ENCODE data around the gene LCE1D. TPM values are rescaled to one million over a fixed set of nuclear protein-coding genes. Genes with fewer than 3 reads are reported as not detected.

The LCE1D gene
- total RNA-seq, 6 donors from 2014 or later, result not detected

GRCh38 chr1:152842556-152842955, 46.0 kb downstream of the LCE1D start, which contains the start of gene LCE6A:
Gene LCE6A, plus strand, starts transcription at chr1:152842856. Its CDS starts 665 bp downstream, at chr1:152843521.
- no peak for ATAC-seq (ENCODE audit: low FRiP score in 2 of 2)
- WGBS, 2 donors, result 93% methylated on average over 2 to 3 of the region's 3 CpGs
- Histone ChIP-seq H3K27me3 (no peaks in the 10 kb centered on the region), H3K36me3 (no peaks in the 10 kb centered on the region), H3K9me3 (no peaks in the 10 kb centered on the region), H3K27ac (no peak within 1 kb of the TSS), H3K4me3 (no peak within 1 kb of the TSS), H3K4me1 (no peaks in the 10 kb centered on the region)
- no peak for TF ChIP-seq EP300 (IDR thresholded peaks at IDR 0.05)
- TF ChIP-seq CTCF (IDR thresholded peaks at IDR 0.05), result no peak
- no peak for TF ChIP-seq POLR2AphosphoS5 (IDR thresholded peaks at IDR 0.05)
- TF ChIP-seq POLR2A (IDR thresholded peaks at IDR 0.05), result no peak
- DNase-seq, result no peak

Other genes starting within 250 kb of the LCE1D start
- not detected for gene LCE3E, start 229.9 kb upstream of the LCE1D start, total RNA-seq
- not detected for gene LCE3D, start 216.2 kb upstream of the LCE1D start, total RNA-seq
- gene LCE3C, start 196.5 kb upstream of the LCE1D start, total RNA-seq, result not detected
- gene LCE3B, start 182.9 kb upstream of the LCE1D start, total RNA-seq, result not detected
- gene LCE3A, start 173.6 kb upstream of the LCE1D start, total RNA-seq, result not detected
- not detected for gene LCE2D, start 133.3 kb upstream of the LCE1D start, total RNA-seq
- gene LCE2C, start 121.4 kb upstream of the LCE1D start, total RNA-seq, result not detected
- not detected for gene LCE2B, start 110.6 kb upstream of the LCE1D start, total RNA-seq
- gene LCE2A, start 98.4 kb upstream of the LCE1D start, total RNA-seq, result not detected
- gene LCE4A, start 88.6 kb upstream of the LCE1D start, total RNA-seq, result not detected
- not detected for gene KPRP, start 38.7 kb upstream of the LCE1D start, total RNA-seq
- gene LCE1F, start 21.6 kb upstream of the LCE1D start, total RNA-seq, result not detected
- not detected for gene LCE1E, start 10.5 kb upstream of the LCE1D start, total RNA-seq
- gene LCE1C, start 9.9 kb downstream of the LCE1D start, total RNA-seq, result not detected
- gene LCE1B, start 15.2 kb downstream of the LCE1D start, total RNA-seq, result not detected
- not detected for gene LCE1A, start 30.8 kb downstream of the LCE1D start, total RNA-seq
- gene LCE6A, start 46.1 kb downstream of the LCE1D start, total RNA-seq, result not detected
- gene LCE7A, start 63.3 kb downstream of the LCE1D start, total RNA-seq, result not detected
- not detected for gene SMCP, start 81.6 kb downstream of the LCE1D start, total RNA-seq
- under 1 TPM in 4 of 6 donors, not detected in 2; 0.23 to 0.69 (median 0.35) TPM for gene IVL, start 111.8 kb downstream of the LCE1D start, total RNA-seq
- gene SPRR5, start 150.5 kb downstream of the LCE1D start, total RNA-seq, result not detected
- gene SPRR4, start 173.9 kb downstream of the LCE1D start, total RNA-seq, result not detected
- not detected for gene SPRR1A, start 187.4 kb downstream of the LCE1D start, total RNA-seq
- gene SPRR3, start 205.0 kb downstream of the LCE1D start, total RNA-seq, result not detected
- gene SPRR1B, start 234.5 kb downstream of the LCE1D start, total RNA-seq, result not detected
- under 1 TPM in 1 of 6 donors, not detected in 5; 0.40 TPM for gene SPRR2D, start 244.4 kb downstream of the LCE1D start, total RNA-seq